Neural progenitor cell (in vitro differentiated cells): Measurements from ENCODE around the gene MVB12B. TPM values are rescaled to one million over a fixed set of nuclear protein-coding genes. Genes with fewer than 3 reads are reported as not detected.

Source experiments
- DNase-seq: peaks from one replicate; pipeline ENCODE4 v3.0.0-alpha.2; 2016; ENCODE audit warnings: low spot score
- H2AFZ ChIP-seq: fragments of 200-600 bp; sonication (generic); replicated peaks from 2 replicates; pipeline ENCODE4 v1.6.1; 2016; ENCODE audit warnings: antibody characterized with exemption
- H3F3A ChIP-seq: fragments of 200-600 bp; sonication (generic); 2 replicates; pipeline ENCODE4 v1.6.1; 2016; ENCODE audit warnings: antibody characterized with exemption, low read depth
- H3K27ac ChIP-seq: fragments of 200-600 bp; sonication (generic); 2 replicates; pipeline ENCODE4 v1.5.1; 2016; ENCODE audit warnings: mild to moderate bottlenecking
- H3K27me3 ChIP-seq: fragments of 200-600 bp; sonication (generic); 2 replicates; pipeline ENCODE4 v1.6.1; 2016; ENCODE audit warnings: mild to moderate bottlenecking, moderate library complexity
- H3K36me3 ChIP-seq: fragments of 200-600 bp; sonication (generic); 2 replicates; pipeline ENCODE4 v1.5.1; 2016
- H3K4me1 ChIP-seq: fragments of 200-600 bp; sonication (generic); 2 replicates; pipeline ENCODE4 v1.6.1; 2016; ENCODE audit warnings: mixed run types
- H3K4me2 ChIP-seq: fragments of 200-600 bp; sonication (generic); 2 replicates; pipeline ENCODE4 v1.6.1; 2016
- H3K4me3 ChIP-seq: fragments of 200-600 bp; sonication (generic); 2 replicates; pipeline ENCODE4 v1.5.1; 2016
- H3K79me2 ChIP-seq: fragments of 200-600 bp; sonication (generic); 2 replicates; pipeline ENCODE4 v1.6.1; 2016; ENCODE audit warnings: low read depth
- H3K9ac ChIP-seq: fragments of 200-600 bp; sonication (generic); 2 replicates; pipeline ENCODE4 v1.6.1; 2016
- H3K9me3 ChIP-seq: fragments of 200-600 bp; sonication (generic); 2 replicates; pipeline ENCODE4 v1.5.1; 2016; ENCODE audit warnings: low read depth
- H4K20me1 ChIP-seq: fragments of 200-600 bp; sonication (generic); 2 replicates; pipeline ENCODE4 v1.6.1; 2016; ENCODE audit warnings: low read depth
- H3K27ac Mint-ChIP-seq: 3 replicates; pipeline ENCODE4 v1.8.0; 2021; ENCODE audit warnings: mixed read lengths
- H3K27me3 Mint-ChIP-seq: 2 replicates; pipeline ENCODE4 v1.8.0; 2022; ENCODE audit warnings: low read depth, mild to moderate bottlenecking, inconsistent platforms, moderate library complexity, mixed read lengths; ENCODE audit not compliant: insufficient read depth
- H3K36me3 Mint-ChIP-seq: 3 replicates; pipeline ENCODE4 v1.8.0; 2021; ENCODE audit warnings: mixed read lengths
- H3K4me1 Mint-ChIP-seq: 3 replicates; pipeline ENCODE4 v1.8.0; 2021; ENCODE audit warnings: mixed read lengths
- H3K4me3 Mint-ChIP-seq: 3 replicates; pipeline ENCODE4 v1.8.0; 2021; ENCODE audit warnings: mild to moderate bottlenecking, moderate library complexity, mixed read lengths
- H3K9me3 Mint-ChIP-seq: 3 replicates; pipeline ENCODE4 v1.8.0; 2020; ENCODE audit warnings: mixed read lengths
- CTCF ChIP-seq: fragments of 200-600 bp; sonication (generic); IDR thresholded peaks from 2 replicates; pipeline ENCODE4 v1.5.1; 2017; ENCODE audit warnings: antibody characterized with exemption, mild to moderate bottlenecking
- EZH2 ChIP-seq: fragments of 200-600 bp; sonication (generic); IDR thresholded peaks from 2 replicates; pipeline ENCODE4 v1.6.1; 2017; ENCODE audit warnings: antibody characterized with exemption, mild to moderate bottlenecking, moderate library complexity
- EZH2phosphoT487 ChIP-seq: fragments of 200-600 bp; sonication (generic); IDR thresholded peaks from 2 replicates; pipeline ENCODE4 v1.6.1; 2017; ENCODE audit warnings: antibody characterized with exemption
- total RNA-seq: library from RNA; depleted of rRNA; stranded (reverse); fragments of >200 nt; gene quantifications from 2 replicates; pipeline ENCODE4 v1.2.3, GENCODE V29; 2015; ENCODE audit warnings: low replicate concordance

MVB12B gene
- total RNA-seq, 1 donor from 2014 or later: 16.1 TPM

DNA sequence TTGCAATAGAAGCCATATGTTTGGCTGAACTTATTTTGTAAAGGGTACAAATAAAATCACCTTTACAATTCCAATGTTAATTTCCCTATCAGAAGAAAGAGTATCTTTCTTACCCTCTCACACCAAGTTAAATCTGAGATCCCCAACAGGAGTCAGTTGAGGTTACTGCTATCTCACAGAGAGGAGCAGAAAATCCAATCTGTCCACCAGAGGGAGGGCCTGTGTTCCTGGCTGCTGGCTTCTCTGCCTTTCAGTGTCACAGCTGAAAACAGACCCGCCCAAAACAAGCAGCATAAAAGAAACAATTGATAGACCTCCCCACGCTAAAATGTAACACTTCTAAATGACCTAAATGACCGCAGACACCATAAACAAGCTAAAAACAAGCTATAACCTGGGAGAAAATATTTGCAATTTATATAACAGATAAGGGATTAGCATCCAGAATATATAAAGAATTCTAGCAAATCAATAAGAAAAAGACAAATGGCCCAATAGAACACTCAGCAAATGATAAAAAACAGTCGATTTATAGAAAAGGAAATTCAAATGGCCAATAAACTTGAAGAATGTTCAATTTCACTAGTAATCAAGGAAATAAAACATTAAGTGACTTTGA lies 24.5 kb upstream of the MVB12B start:
- peak; percentile 81 for DNase-seq
- Mint-ChIP-seq H3K27ac (no peak overlapping the region), H3K4me3 (no peak overlapping the region), H3K9me3 (no peaks in the 10 kb centered on the region), H3K4me1 (peaks cover 18% of the 10 kb centered on the region), H3K36me3 (no peaks in the 10 kb centered on the region), H3K27me3 (peaks cover 9% of the 10 kb centered on the region)
- H3K4me3 ChIP-seq: no peak overlapping the region
- TF ChIP-seq CTCF: peak; percentile 83
- TF ChIP-seq EZH2: no peak
- TF ChIP-seq EZH2phosphoT487: no peak
- no peaks in the 10 kb centered on the region for H4K20me1 ChIP-seq
- H3K9ac ChIP-seq: no peak overlapping the region
- no peak overlapping the region for H3K27ac ChIP-seq
- no peaks in the 10 kb centered on the region for H3F3A ChIP-seq
- H2AFZ ChIP-seq: no peak overlapping the region
- H3K79me2 ChIP-seq: no peaks in the 10 kb centered on the region
- H3K9me3 ChIP-seq: no peaks in the 10 kb centered on the region
- H3K4me1 ChIP-seq: peaks cover 8% of the 10 kb centered on the region
- no peaks in the 10 kb centered on the region for H3K27me3 ChIP-seq
- no peaks in the 10 kb centered on the region for H3K36me3 ChIP-seq
- H3K4me2 ChIP-seq: no peak overlapping the region

GRCh38 chr9:126302730-126303129 lies 23.9 kb upstream of the MVB12B start:
- no peaks in the 10 kb centered on the region for H3K36me3 Mint-ChIP-seq

DNA sequence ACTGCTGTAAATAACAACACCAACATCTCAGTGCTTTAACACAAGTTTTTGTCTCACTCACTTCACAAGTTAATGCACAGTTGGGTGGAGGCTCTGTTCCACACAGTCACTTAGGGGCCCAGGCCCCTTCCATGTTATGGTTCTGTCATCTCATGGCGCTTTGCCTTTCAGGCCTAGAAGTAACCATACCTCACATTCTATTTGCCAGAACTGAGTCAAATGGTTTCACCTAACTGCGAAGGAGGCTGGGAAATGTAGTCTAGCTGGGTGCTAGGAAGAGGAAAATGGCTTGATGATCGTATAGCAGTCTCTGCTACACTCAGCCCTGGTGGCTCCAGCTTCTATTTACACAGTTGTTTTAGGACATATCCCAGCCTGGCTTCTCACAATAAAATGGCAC lies 23.1 kb upstream of the MVB12B start:
- Histone ChIP-seq H3K4me1 (peaks cover 3% of the 10 kb centered on the region), H3K9ac (no peak overlapping the region), H3F3A (no peaks in the 10 kb centered on the region), H3K27me3 (no peaks in the 10 kb centered on the region), H3K4me3 (no peak overlapping the region), H3K36me3 (no peaks in the 10 kb centered on the region), H2AFZ (peak overlapping the region; percentile 95), H4K20me1 (no peaks in the 10 kb centered on the region), H3K9me3 (no peaks in the 10 kb centered on the region), H3K27ac (no peak overlapping the region), H3K79me2 (no peaks in the 10 kb centered on the region), H3K4me2 (no peak overlapping the region)
- H3K36me3 Mint-ChIP-seq: no peaks in the 10 kb centered on the region
- peaks cover 8% of the 10 kb centered on the region for H3K27me3 Mint-ChIP-seq
- no peak overlapping the region for H3K27ac Mint-ChIP-seq
- no peak for TF ChIP-seq EZH2
- TF ChIP-seq CTCF: no peak
- no peak for TF ChIP-seq EZH2phosphoT487
- DNase-seq: no peak
- H3K4me3 Mint-ChIP-seq: no peak overlapping the region
- H3K9me3 Mint-ChIP-seq: no peaks in the 10 kb centered on the region
- peaks cover 18% of the 10 kb centered on the region for H3K4me1 Mint-ChIP-seq

More at GRCh38 chr9:126302730-126303129, 23.9 kb upstream of the MVB12B start:
- H3K9me3 ChIP-seq: no peaks in the 10 kb centered on the region
- H4K20me1 ChIP-seq: no peaks in the 10 kb centered on the region
- no peak overlapping the region for H3K4me3 ChIP-seq
- H3F3A ChIP-seq: no peaks in the 10 kb centered on the region
- no peaks in the 10 kb centered on the region for H3K9me3 Mint-ChIP-seq
- H3K27ac ChIP-seq: no peak overlapping the region
- TF ChIP-seq CTCF (no peak), EZH2 (no peak)
- no peak overlapping the region for H3K9ac ChIP-seq
- peaks cover 9% of the 10 kb centered on the region for H3K27me3 Mint-ChIP-seq
- peaks cover 23% of the 10 kb centered on the region for H3K4me1 Mint-ChIP-seq
- no peak for DNase-seq
- no peaks in the 10 kb centered on the region for H3K27me3 ChIP-seq
- H3K4me3 Mint-ChIP-seq: no peak overlapping the region
- H3K4me1 ChIP-seq: peaks cover 8% of the 10 kb centered on the region
- no peak overlapping the region for H2AFZ ChIP-seq
- no peaks in the 10 kb centered on the region for H3K36me3 ChIP-seq
- H3K27ac Mint-ChIP-seq: no peak overlapping the region
- no peak overlapping the region for H3K4me2 ChIP-seq
- no peaks in the 10 kb centered on the region for H3K79me2 ChIP-seq
